ENCODE measurements around the gene WWOX.

DNA sequence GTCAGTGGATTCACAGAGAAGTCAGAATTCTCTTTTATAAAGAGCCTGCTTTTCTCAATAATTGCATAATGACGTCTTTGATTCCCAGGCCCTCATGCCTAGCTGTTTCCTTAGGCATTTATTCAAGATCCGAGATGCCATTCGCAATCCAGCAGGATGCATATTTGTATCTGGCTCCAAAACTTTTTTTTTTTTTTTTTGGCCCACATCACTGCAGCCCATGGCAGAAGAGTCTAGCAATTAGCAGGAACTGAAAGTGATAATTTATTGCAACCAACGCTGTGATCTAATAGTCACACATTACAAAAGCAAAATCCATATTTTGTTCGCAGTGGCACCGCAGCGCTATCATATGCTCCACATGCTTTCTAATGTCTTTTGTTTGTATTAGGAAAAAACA, 997.7 kb downstream of the WWOX start:
- TF ChIP-seq EZH2 (optimal IDR thresholded peaks at IDR 0.05; ENCODE audit: low read depth, low read length) (no peak), EZH2phosphoT487 (IDR thresholded peaks at IDR 0.05; ENCODE audit: low read length) (no peak)
- TF ChIP-seq, protein P1, sequence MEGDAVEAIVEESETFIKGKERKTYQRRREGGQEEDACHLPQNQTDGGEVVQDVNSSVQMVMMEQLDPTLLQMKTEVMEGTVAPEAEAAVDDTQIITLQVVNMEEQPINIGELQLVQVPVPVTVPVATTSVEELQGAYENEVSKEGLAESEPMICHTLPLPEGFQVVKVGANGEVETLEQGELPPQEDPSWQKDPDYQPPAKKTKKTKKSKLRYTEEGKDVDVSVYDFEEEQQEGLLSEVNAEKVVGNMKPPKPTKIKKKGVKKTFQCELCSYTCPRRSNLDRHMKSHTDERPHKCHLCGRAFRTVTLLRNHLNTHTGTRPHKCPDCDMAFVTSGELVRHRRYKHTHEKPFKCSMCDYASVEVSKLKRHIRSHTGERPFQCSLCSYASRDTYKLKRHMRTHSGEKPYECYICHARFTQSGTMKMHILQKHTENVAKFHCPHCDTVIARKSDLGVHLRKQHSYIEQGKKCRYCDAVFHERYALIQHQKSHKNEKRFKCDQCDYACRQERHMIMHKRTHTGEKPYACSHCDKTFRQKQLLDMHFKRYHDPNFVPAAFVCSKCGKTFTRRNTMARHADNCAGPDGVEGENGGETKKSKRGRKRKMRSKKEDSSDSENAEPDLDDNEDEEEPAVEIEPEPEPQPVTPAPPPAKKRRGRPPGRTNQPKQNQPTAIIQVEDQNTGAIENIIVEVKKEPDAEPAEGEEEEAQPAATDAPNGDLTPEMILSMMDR (IDR thresholded peaks at IDR 0.05; ENCODE audit: low read length): no peak

Measured in MM.1S (cell line).